ENCODE data around the gene GRIN3A. TPM values are rescaled to one million over a fixed set of nuclear protein-coding genes. Genes with fewer than 3 reads are reported as not detected.

GRIN3A gene
- total RNA-seq, 1 donor from 2014 or later, result 0.15 TPM

DNA sequence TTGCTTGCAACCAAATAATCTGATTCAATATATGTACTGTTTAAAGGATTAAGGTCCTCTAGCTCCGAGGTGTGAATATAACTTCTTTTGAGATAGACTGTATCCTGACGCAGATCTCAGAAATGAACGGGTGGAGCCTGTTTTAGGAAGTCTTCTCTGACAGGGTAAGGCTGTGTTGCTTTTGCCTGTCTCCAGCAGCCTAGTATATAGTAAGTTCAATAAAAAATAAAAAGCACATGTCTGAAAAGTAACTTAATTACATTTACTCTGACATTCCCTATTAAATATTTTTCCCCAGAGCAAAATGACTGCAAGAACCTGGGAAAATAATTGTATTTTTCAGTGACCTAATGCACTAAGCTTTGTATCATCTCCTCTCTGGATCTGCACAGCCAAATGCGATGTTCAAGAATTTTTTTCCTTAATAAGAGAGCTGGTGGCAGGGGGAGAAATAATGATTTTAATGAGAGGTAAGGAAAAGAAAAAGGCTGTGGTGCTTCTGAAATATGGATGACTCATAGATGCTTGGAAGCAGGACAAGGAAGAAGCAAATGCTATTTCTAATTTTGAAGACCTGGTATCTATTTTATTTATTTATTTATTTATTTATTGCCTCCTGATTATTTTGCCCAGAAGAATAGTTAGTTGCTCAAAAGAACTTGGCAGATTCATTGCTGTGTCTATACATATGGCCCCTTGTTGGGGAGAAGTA, 151.0 kb downstream of the GRIN3A start:
- no peaks in the 10 kb centered on the region for H3K9me3 Mint-ChIP-seq (ENCODE audit: unreplicated experiment)
- TF ChIP-seq, protein P1, sequence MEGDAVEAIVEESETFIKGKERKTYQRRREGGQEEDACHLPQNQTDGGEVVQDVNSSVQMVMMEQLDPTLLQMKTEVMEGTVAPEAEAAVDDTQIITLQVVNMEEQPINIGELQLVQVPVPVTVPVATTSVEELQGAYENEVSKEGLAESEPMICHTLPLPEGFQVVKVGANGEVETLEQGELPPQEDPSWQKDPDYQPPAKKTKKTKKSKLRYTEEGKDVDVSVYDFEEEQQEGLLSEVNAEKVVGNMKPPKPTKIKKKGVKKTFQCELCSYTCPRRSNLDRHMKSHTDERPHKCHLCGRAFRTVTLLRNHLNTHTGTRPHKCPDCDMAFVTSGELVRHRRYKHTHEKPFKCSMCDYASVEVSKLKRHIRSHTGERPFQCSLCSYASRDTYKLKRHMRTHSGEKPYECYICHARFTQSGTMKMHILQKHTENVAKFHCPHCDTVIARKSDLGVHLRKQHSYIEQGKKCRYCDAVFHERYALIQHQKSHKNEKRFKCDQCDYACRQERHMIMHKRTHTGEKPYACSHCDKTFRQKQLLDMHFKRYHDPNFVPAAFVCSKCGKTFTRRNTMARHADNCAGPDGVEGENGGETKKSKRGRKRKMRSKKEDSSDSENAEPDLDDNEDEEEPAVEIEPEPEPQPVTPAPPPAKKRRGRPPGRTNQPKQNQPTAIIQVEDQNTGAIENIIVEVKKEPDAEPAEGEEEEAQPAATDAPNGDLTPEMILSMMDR (IDR thresholded peaks at IDR 0.05; ENCODE audit: partially characterized antibody, unreplicated experiment), result no peak
- no peak overlapping the region for H3K4me3 Mint-ChIP-seq (ENCODE audit: unreplicated experiment)
- no peaks in the 10 kb centered on the region for H3K27me3 Mint-ChIP-seq (ENCODE audit: unreplicated experiment)
- H3K27ac Mint-ChIP-seq (ENCODE audit: unreplicated experiment), result no peak overlapping the region
- no peaks in the 10 kb centered on the region for H3K36me3 Mint-ChIP-seq (ENCODE audit: unreplicated experiment)
- no peaks in the 10 kb centered on the region for H3K4me1 Mint-ChIP-seq (ENCODE audit: low read depth, unreplicated experiment)
- no peak for DNase-seq

DNA sequence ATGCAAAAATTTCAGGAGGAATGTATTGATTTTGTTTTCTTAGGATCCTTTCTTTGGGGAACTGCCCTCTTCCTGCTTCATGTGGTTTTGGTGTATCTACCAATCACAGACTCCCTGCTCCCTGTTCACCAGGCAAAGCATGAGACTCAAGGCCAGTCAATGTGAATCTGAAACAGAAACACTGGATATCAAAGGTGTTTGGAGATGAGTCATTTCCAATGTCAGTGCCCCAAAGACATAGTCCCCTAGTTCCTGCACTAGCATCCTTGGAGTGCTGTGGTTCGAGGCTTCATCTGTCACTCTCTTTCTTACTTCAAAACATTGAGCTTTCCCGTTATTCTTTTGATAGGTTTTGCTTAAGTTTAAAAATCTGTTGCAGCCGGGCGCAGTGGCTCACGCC, 151.8 kb downstream of the GRIN3A start:
- Mint-ChIP-seq H3K27ac (ENCODE audit: unreplicated experiment) (no peak overlapping the region), H3K9me3 (ENCODE audit: unreplicated experiment) (no peaks in the 10 kb centered on the region), H3K4me3 (ENCODE audit: unreplicated experiment) (no peak overlapping the region), H3K27me3 (ENCODE audit: unreplicated experiment) (no peaks in the 10 kb centered on the region), H3K4me1 (ENCODE audit: low read depth, unreplicated experiment) (no peaks in the 10 kb centered on the region), H3K36me3 (ENCODE audit: unreplicated experiment) (no peaks in the 10 kb centered on the region)
- TF ChIP-seq, protein P1 (IDR thresholded peaks at IDR 0.05; ENCODE audit: partially characterized antibody, unreplicated experiment), result no peak
- no peak for DNase-seq

DNA sequence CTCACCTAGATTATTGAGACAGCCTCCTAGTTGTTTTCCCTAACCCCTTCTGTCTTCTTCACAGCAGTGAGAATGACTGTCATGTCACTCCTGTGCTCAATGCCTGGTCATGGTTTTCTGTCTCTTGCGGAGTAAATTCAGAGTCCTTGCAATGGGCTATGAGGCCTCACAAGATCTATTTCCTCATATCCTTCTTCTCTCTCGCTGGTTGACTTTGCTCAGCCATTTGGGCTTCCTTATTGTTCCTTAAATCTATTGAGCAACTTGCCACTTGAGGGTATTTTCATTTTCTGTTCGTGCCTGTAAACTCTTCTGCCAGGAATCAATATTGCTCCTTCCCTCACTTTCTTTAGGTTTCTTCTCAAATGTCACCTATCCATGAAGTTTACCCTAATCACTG, 152.7 kb downstream of the GRIN3A start:
- DNase-seq, result no peak
- TF ChIP-seq, protein P1 (IDR thresholded peaks at IDR 0.05; ENCODE audit: partially characterized antibody, unreplicated experiment), result no peak
- H3K27ac Mint-ChIP-seq (ENCODE audit: unreplicated experiment), result no peak overlapping the region
- H3K4me3 Mint-ChIP-seq (ENCODE audit: unreplicated experiment), result no peak overlapping the region
- H3K36me3 Mint-ChIP-seq (ENCODE audit: unreplicated experiment), result no peaks in the 10 kb centered on the region
- no peaks in the 10 kb centered on the region for H3K27me3 Mint-ChIP-seq (ENCODE audit: unreplicated experiment)
- no peaks in the 10 kb centered on the region for H3K4me1 Mint-ChIP-seq (ENCODE audit: low read depth, unreplicated experiment)
- H3K9me3 Mint-ChIP-seq (ENCODE audit: unreplicated experiment), result no peaks in the 10 kb centered on the region

DNA sequence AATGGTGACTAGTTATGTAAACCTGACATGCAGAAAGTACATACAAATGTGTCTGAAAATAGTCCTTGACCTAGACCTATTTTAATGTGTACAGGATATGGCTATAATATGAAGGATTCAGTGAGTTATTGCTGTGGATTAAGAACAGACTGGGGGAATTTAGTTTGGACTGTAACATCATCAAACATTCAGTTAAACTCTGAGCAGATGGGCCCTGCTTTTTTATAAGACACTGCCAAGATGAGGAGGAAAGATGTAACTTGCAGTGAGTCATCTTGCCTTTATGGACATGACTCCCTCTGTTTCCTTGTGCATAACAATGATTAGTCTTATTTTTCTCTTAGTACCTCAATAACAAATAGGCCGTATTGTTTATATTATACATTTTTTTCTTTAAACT, 155.9 kb downstream of the GRIN3A start:
- H3K4me3 Mint-ChIP-seq (ENCODE audit: unreplicated experiment), result no peak overlapping the region
- H3K27ac Mint-ChIP-seq (ENCODE audit: unreplicated experiment), result no peak overlapping the region
- no peaks in the 10 kb centered on the region for H3K4me1 Mint-ChIP-seq (ENCODE audit: low read depth, unreplicated experiment)
- no peaks in the 10 kb centered on the region for H3K9me3 Mint-ChIP-seq (ENCODE audit: unreplicated experiment)
- TF ChIP-seq, protein P1 (IDR thresholded peaks at IDR 0.05; ENCODE audit: partially characterized antibody, unreplicated experiment), result no peak
- no peaks in the 10 kb centered on the region for H3K27me3 Mint-ChIP-seq (ENCODE audit: unreplicated experiment)
- DNase-seq, result no peak
- no peaks in the 10 kb centered on the region for H3K36me3 Mint-ChIP-seq (ENCODE audit: unreplicated experiment)

DNA sequence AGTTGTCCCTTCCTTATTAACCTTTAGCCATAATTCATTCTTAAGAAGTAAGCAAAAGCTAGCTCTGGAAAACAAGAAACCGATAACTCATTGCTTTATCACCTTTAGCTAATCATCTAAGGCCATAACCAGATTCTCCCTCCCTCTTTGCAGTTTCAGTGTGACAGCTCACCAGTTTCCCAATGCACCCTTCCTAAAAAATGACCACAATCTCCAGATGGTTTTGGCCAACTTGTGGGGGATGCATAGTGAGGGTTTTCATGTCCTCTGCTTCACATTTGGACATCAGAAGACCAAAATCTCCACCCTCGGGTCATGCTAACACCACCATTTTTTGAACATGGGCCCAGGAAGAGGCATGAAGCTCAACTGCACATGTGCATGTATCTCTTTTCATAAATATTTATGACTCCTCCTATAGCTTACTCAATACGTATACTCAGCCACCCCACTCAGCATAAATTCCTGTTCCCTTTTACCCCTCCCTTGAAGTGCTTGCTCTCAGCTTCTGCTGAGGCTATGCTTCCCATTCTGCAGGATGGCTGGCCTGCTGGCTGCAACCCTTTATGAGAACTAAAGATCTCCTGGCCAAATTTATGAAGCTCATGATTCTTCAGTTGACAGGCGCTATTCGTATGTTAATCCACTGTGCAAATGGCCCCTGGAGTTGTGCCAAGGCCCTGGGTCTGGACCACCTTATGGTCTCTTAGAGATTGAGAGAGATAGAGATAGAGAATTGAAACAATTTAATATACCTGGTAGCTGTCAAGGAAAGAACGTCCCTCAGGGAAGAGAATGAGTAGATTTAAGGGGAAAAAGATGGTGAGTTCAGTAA, 158.5 kb downstream of the GRIN3A start:
- no peak overlapping the region for H3K4me3 Mint-ChIP-seq (ENCODE audit: unreplicated experiment)
- no peaks in the 10 kb centered on the region for H3K4me1 Mint-ChIP-seq (ENCODE audit: low read depth, unreplicated experiment)

More for the DNA sequence above, 158.5 kb downstream of the GRIN3A start:
- Mint-ChIP-seq H3K27me3 (ENCODE audit: unreplicated experiment) (no peaks in the 10 kb centered on the region), H3K36me3 (ENCODE audit: unreplicated experiment) (no peaks in the 10 kb centered on the region), H3K9me3 (ENCODE audit: unreplicated experiment) (no peaks in the 10 kb centered on the region), H3K27ac (ENCODE audit: unreplicated experiment) (no peak overlapping the region)
- TF ChIP-seq, protein P1 (IDR thresholded peaks at IDR 0.05; ENCODE audit: partially characterized antibody, unreplicated experiment), result no peak
- no peak for DNase-seq

All from glutamatergic neuron (in vitro differentiated cells).